ENCODE data around the gene NCOA4. TPM values are rescaled to one million over a fixed set of nuclear protein-coding genes. Genes with fewer than 3 reads are reported as not detected.
"Not testable (repeated sequence)": the region's sequence is repeated elsewhere in the genome, so short reads cannot be mapped to it uniquely, and the experiment has no call there.

The NCOA4 gene
- total and polyA plus RNA-seq, 3 experiments from 2014 or later: 110 to 147 (median 113) TPM

- H3K4me1 ChIP-seq (ENCODE audit: insufficient read depth, low read length): no peaks in the 10 kb centered on the region
- Mint-ChIP-seq H3K4me3 (no peak overlapping the region), H3K36me3 (peaks cover 0 to 24% (median 0%) of the 10 kb centered on the region in 3 donors), H3K27ac (no peak overlapping the region), H3K9me3 (peaks cover 2 to 10% (median 6%) of the 10 kb centered on the region in 5 donors), H3K27me3 (peaks cover 6 to 7% of the 10 kb centered on the region in 2 donors), H3K4me1 (peaks cover 0 to 5% (median 0%) of the 10 kb centered on the region in 3 donors)
- ChIA-PET CTCF (no interaction called here), POLR2A (no interaction called here)
- H3K9me3 ChIP-seq (ENCODE audit: low read length): no peaks in the 10 kb centered on the region
- no peak overlapping the region for H3K27ac ChIP-seq (ENCODE audit: low read depth, low read length)
- H3K36me3 ChIP-seq (ENCODE audit: insufficient read depth, low read length): no peaks in the 10 kb centered on the region
- H3K27me3 ChIP-seq (ENCODE audit: insufficient read depth, low read length, poor library complexity, severe bottlenecking): no peaks in the 10 kb centered on the region
- H3K4me3 ChIP-seq (ENCODE audit: low read length): no peak overlapping the region
- no peak for DNase-seq
These were observed 26.6 kb upstream of the NCOA4 start for GRCh38 chr10:46057038-46057437.

GRCh38 chr10:46055771-46056170 lies 25.3 kb upstream of the NCOA4 start:
- H3K9me3 ChIP-seq (ENCODE audit: low read length): no peaks in the 10 kb centered on the region
- DNase-seq: no peak
- H3K27ac Mint-ChIP-seq: no peak overlapping the region
- no peak overlapping the region for H3K4me3 Mint-ChIP-seq
- no peaks in the 10 kb centered on the region for H3K27me3 ChIP-seq (ENCODE audit: insufficient read depth, low read length, poor library complexity, severe bottlenecking)
- H3K27me3 Mint-ChIP-seq: peaks cover 8 to 16% of the 10 kb centered on the region in 2 donors
- H3K4me1 Mint-ChIP-seq: peaks cover 0 to 5% (median 0%) of the 10 kb centered on the region in 3 donors
- peaks cover 2 to 10% (median 6%) of the 10 kb centered on the region in 5 donors for H3K9me3 Mint-ChIP-seq
- H3K4me1 ChIP-seq (ENCODE audit: insufficient read depth, low read length): no peaks in the 10 kb centered on the region
- H3K36me3 Mint-ChIP-seq: peaks cover 0 to 24% (median 0%) of the 10 kb centered on the region in 3 donors
- H3K36me3 ChIP-seq (ENCODE audit: insufficient read depth, low read length): no peaks in the 10 kb centered on the region
- CTCF ChIA-PET: no interaction called here
- POLR2A ChIA-PET: no interaction called here
- no peak overlapping the region for H3K4me3 ChIP-seq (ENCODE audit: low read length)
- H3K27ac ChIP-seq (ENCODE audit: low read depth, low read length): no peak overlapping the region

GRCh38 chr10:46053534-46054434 lies 23.4 kb upstream of the NCOA4 start:
- POLR2A ChIA-PET: no interaction called here
- Histone ChIP-seq H3K9me3 (ENCODE audit: low read length) (no peaks in the 10 kb centered on the region), H3K4me3 (ENCODE audit: low read length) (no peak overlapping the region), H3K27ac (ENCODE audit: low read depth, low read length) (no peak overlapping the region), H3K27me3 (ENCODE audit: insufficient read depth, low read length, poor library complexity, severe bottlenecking) (no peaks in the 10 kb centered on the region), H3K4me1 (ENCODE audit: insufficient read depth, low read length) (no peaks in the 10 kb centered on the region), H3K36me3 (ENCODE audit: insufficient read depth, low read length) (no peaks in the 10 kb centered on the region)
- CTCF ChIA-PET: no interaction called here
- Mint-ChIP-seq H3K27me3 (peaks cover 8 to 17% of the 10 kb centered on the region in 2 donors), H3K27ac (no peak overlapping the region), H3K4me1 (peaks cover 0 to 5% (median 0%) of the 10 kb centered on the region in 3 donors), H3K9me3 (peaks cover 2 to 10% (median 6%) of the 10 kb centered on the region in 5 donors), H3K36me3 (peaks cover 0 to 20% (median 0%) of the 10 kb centered on the region in 3 donors), H3K4me3 (no peak overlapping the region)
- DNase-seq: no peak

- Histone ChIP-seq H3K36me3 (ENCODE audit: insufficient read depth, low read length) (no peaks in the 10 kb centered on the region), H3K9me3 (ENCODE audit: low read length) (no peaks in the 10 kb centered on the region), H3K4me1 (ENCODE audit: insufficient read depth, low read length) (no peaks in the 10 kb centered on the region), H3K27me3 (ENCODE audit: insufficient read depth, low read length, poor library complexity, severe bottlenecking) (no peaks in the 10 kb centered on the region), H3K27ac (ENCODE audit: low read depth, low read length) (no peak overlapping the region), H3K4me3 (ENCODE audit: low read length) (no peak overlapping the region)
- Mint-ChIP-seq H3K9me3 (peaks cover 2 to 10% (median 6%) of the 10 kb centered on the region in 5 donors), H3K4me1 (peaks cover 0 to 5% (median 0%) of the 10 kb centered on the region in 3 donors), H3K27ac (no peak overlapping the region), H3K4me3 (no peak overlapping the region), H3K27me3 (peaks cover 8 to 17% of the 10 kb centered on the region in 2 donors), H3K36me3 (peaks cover 0 to 20% (median 0%) of the 10 kb centered on the region in 3 donors)
- ChIA-PET POLR2A (no interaction called here), CTCF (no interaction called here)
- DNase-seq: no peak
These were observed 22.5 kb upstream of the NCOA4 start for GRCh38 chr10:46052791-46053375.

- Mint-ChIP-seq H3K4me1 (peaks cover 0 to 5% (median 0%) of the 10 kb centered on the region in 3 donors), H3K27me3 (peaks cover 8 to 17% of the 10 kb centered on the region in 2 donors), H3K4me3 (no peak overlapping the region), H3K27ac (no peak overlapping the region), H3K9me3 (peaks cover 2 to 7% (median 5%) of the 10 kb centered on the region in 5 donors), H3K36me3 (peaks cover 0 to 14% (median 0%) of the 10 kb centered on the region in 3 donors)
- ChIA-PET POLR2A (no interaction called here), CTCF (interaction anchor here (0.9 kb wide), 1 partner anchor 23 kb away, joined by 3 read pairs; no protein-coding TSS in a partner anchor)
- no peaks in the 10 kb centered on the region for H3K9me3 ChIP-seq (ENCODE audit: low read length)
- H3K36me3 ChIP-seq (ENCODE audit: insufficient read depth, low read length): no peaks in the 10 kb centered on the region
- no peak overlapping the region for H3K4me3 ChIP-seq (ENCODE audit: low read length)
- H3K4me1 ChIP-seq (ENCODE audit: insufficient read depth, low read length): no peaks in the 10 kb centered on the region
- H3K27me3 ChIP-seq (ENCODE audit: insufficient read depth, low read length, poor library complexity, severe bottlenecking): no peaks in the 10 kb centered on the region
- no peak for DNase-seq
- H3K27ac ChIP-seq (ENCODE audit: low read depth, low read length): no peak overlapping the region
These were observed 21.8 kb upstream of the NCOA4 start for GRCh38 chr10:46052057-46052790.

DNA sequence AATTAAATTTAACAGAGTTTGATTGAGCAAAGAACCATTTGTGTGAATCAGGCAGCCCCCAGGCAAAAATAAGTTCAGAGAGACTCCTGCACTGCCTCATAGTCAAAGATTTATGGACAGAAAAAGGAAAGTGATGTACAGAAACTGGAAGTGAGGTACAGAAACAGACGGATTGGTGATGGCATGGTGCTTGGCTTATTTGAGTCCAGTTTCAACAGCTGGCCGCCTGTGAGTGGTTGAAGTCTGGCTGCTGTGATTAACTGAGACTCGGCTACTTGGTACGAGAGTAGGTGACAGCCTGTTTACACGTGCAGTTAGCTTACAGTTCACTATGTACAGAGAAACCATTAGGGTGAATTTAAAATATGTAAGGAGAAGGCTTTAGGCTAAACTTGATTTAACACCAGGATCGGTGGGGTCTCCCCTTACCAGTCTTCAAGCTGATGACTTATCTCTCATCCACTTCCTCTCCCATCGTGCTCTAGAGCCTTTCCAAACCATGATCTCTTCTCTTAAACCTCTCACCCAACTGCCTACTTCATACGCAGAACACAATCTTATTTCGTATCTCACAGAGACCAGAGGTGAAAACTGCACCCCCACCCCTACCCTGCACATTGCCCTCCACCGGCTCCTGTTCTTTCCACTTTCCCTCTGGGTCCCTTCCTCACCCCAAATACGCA lies 20.7 kb upstream of the NCOA4 start:
- Mint-ChIP-seq H3K9me3 (no peaks in the 10 kb centered on the region), H3K27me3 (peaks cover 8 to 17% of the 10 kb centered on the region in 2 donors), H3K36me3 (peaks cover 0 to 7% (median 0%) of the 10 kb centered on the region in 3 donors), H3K4me1 (peaks cover 0 to 5% (median 0%) of the 10 kb centered on the region in 3 donors), H3K4me3 (no peak overlapping the region), H3K27ac (no peak overlapping the region)
- Histone ChIP-seq H3K4me3 (ENCODE audit: low read length) (no peak overlapping the region), H3K4me1 (ENCODE audit: insufficient read depth, low read length) (no peaks in the 10 kb centered on the region), H3K27ac (ENCODE audit: low read depth, low read length) (no peak overlapping the region), H3K27me3 (ENCODE audit: insufficient read depth, low read length, poor library complexity, severe bottlenecking) (no peaks in the 10 kb centered on the region), H3K36me3 (ENCODE audit: insufficient read depth, low read length) (no peaks in the 10 kb centered on the region), H3K9me3 (ENCODE audit: low read length) (no peaks in the 10 kb centered on the region)
- no peak for DNase-seq
- ChIA-PET POLR2A (no interaction called here), CTCF (interaction anchor here (0.9 kb wide), 1 partner anchor 22 kb away, joined by 3 read pairs; no protein-coding TSS in a partner anchor)

DNA sequence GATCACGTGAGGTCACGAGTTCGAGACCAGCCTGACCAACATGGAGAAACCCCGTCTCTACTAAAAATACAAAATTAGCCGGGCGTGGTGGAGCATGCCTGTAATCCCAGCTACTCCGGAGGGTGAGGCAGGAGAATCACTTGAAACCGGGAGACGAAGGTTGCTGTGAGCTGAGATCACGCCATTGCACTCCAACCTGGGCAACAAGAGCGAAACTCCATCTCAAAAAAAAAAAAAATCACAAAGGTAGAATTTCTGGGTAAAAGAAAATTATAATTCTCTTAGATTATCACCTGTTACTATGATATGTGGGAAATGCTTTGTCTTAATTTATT lies 19.0 kb upstream of the NCOA4 start:
- H3K9me3 ChIP-seq (ENCODE audit: low read length); POLR2A ChIA-PET; H3K27ac ChIP-seq (ENCODE audit: low read depth, low read length); H3K4me1 Mint-ChIP-seq; DNase-seq; H3K36me3 ChIP-seq (ENCODE audit: insufficient read depth, low read length); H3K27ac Mint-ChIP-seq; H3K4me3 ChIP-seq (ENCODE audit: low read length); H3K9me3 Mint-ChIP-seq; CTCF ChIA-PET; H3K4me3 Mint-ChIP-seq; H3K36me3 Mint-ChIP-seq; H3K27me3 ChIP-seq (ENCODE audit: insufficient read depth, low read length, poor library complexity, severe bottlenecking); H3K4me1 ChIP-seq (ENCODE audit: insufficient read depth, low read length): not testable (repeated sequence)
- H3K27me3 Mint-ChIP-seq: peaks cover 5 to 17% of the 10 kb centered on the region in 2 donors
